OCI-LY7 (cell line): ENCODE measurements around the gene PDE9A. TPM values are rescaled to one million over a fixed set of nuclear protein-coding genes. Genes with fewer than 3 reads are reported as not detected.

Experiments
- BruUV-seq: library from RNA; stranded (reverse); fragments of 400-500 nt; replicated peaks from 2 replicates; lab custom pipeline; 2021; lab: Mats Ljungman, UMichigan
- CTCF ChIA-PET: fragments of 300-600 bp; sonication (Branson Sonifier 250); formaldehyde crosslinking; loops from one replicate; lab custom pipeline; 2022; ENCODE audit warnings: antibody characterized with exemption; ENCODE audit not compliant: unreplicated experiment; lab: Charles Lee
- POLR2A ChIA-PET: fragments of 300-600 bp; sonication (Branson Sonifier 250); formaldehyde crosslinking; loops from one replicate; lab custom pipeline; 2022; ENCODE audit warnings: antibody characterized with exemption; lab: Charles Lee
- DNase-seq: peaks from one replicate; pipeline ENCODE4 v3.0.0-alpha.2; 2015; ENCODE audit warnings: low spot score
- H2AFZ ChIP-seq: fragments of 200-600 bp; sonication (generic), shearing (Covaris generic); 2 replicates; pipeline ENCODE4 v1.6.1; 2014; ENCODE audit warnings: mild to moderate bottlenecking, antibody characterized with exemption, low read length, moderate library complexity
- H3K27ac ChIP-seq: fragments of 200-600 bp; sonication (generic); 2 replicates; pipeline ENCODE4 v1.5.1; 2014; ENCODE audit warnings: mixed run types, low read depth, mild to moderate bottlenecking, moderate library complexity, low read length, inconsistent platforms; ENCODE audit not compliant: poor library complexity, severe bottlenecking
- H3K36me3 ChIP-seq: fragments of 200-600 bp; sonication (generic); 2 replicates; pipeline ENCODE4 v1.6.1; 2014; ENCODE audit warnings: mild to moderate bottlenecking, antibody characterized with exemption, low read length, moderate library complexity, mixed read lengths; ENCODE audit not compliant: insufficient read depth
- H3K4me1 ChIP-seq: fragments of 200-600 bp; sonication (generic); 2 replicates; pipeline ENCODE4 v1.5.1; 2014; ENCODE audit warnings: mild to moderate bottlenecking, low read length; ENCODE audit not compliant: insufficient read depth, poor library complexity, severe bottlenecking
- H3K4me2 ChIP-seq: fragments of 200-600 bp; sonication (generic); 2 replicates; pipeline ENCODE4 v1.6.1; 2014; ENCODE audit warnings: mild to moderate bottlenecking, low read length
- H3K4me3 ChIP-seq: fragments of 200-600 bp; sonication (generic); 2 replicates; pipeline ENCODE4 v1.5.1; 2014; ENCODE audit warnings: mild to moderate bottlenecking, low read depth, low read length; ENCODE audit not compliant: poor library complexity, severe bottlenecking
- H3K79me2 ChIP-seq: fragments of 200-600 bp; sonication (generic); 2 replicates; pipeline ENCODE4 v1.6.1; 2016; ENCODE audit warnings: low read depth, mild to moderate bottlenecking, low read length, moderate library complexity, mixed read lengths; ENCODE audit not compliant: insufficient read depth
- H3K9me2 ChIP-seq: fragments of 200-600 bp; sonication (generic); 2 replicates; pipeline ENCODE4 v1.6.1; 2016; ENCODE audit warnings: mild to moderate bottlenecking, low read length, mixed read lengths; ENCODE audit not compliant: insufficient read depth
- H3K9me3 ChIP-seq: fragments of 200-600 bp; sonication (generic); 2 replicates; pipeline ENCODE4 v1.6.1; 2014; ENCODE audit warnings: mild to moderate bottlenecking, mixed run types, low read length, mixed read lengths
- H4K20me1 ChIP-seq: fragments of 200-600 bp; sonication (generic); 2 replicates; pipeline ENCODE4 v1.6.1; 2014; ENCODE audit warnings: mild to moderate bottlenecking, antibody characterized with exemption, low read length, moderate library complexity, mixed read lengths; ENCODE audit not compliant: insufficient read depth
- EZH2phosphoT487 ChIP-seq: fragments of 200-600 bp; sonication (generic); IDR thresholded peaks from 2 replicates; pipeline ENCODE4 v1.6.1; 2018; ENCODE audit warnings: low read depth, borderline replicate concordance, mild to moderate bottlenecking, mixed run types, antibody characterized with exemption, low read length, moderate library complexity, mixed read lengths
- intact Hi-C: fragments of 100-400 bp; cut with micrococcal nuclease; formaldehyde crosslinking; loops from one replicate; pipeline ENCODE4 v1.10.0; 2022; ENCODE audit not compliant: unreplicated experiment
- total RNA-seq, 2 experiments: library from RNA; depleted of rRNA in 1 of 2; stranded (reverse); fragments of >200 nt in 1 of 2; shearing (Covaris generic) in 1 of 2; gene quantifications; 2 replicates each; pipeline ENCODE4 v1.2.3, GENCODE V29; 2014 to 2022
- TF ChIP-seq, protein P1 (sequence below): fragments of 200-600 bp; sonication (generic); conservative IDR thresholded peaks from 2 replicates; pipeline ENCODE4 v1.5.1; 2014; ENCODE audit warnings: mild to moderate bottlenecking, antibody characterized with exemption, low read length, moderate library complexity, mixed read lengths

The PDE9A gene
- total RNA-seq, 2 experiments from 2014 or later = 11.4 to 22.4 TPM

DNA sequence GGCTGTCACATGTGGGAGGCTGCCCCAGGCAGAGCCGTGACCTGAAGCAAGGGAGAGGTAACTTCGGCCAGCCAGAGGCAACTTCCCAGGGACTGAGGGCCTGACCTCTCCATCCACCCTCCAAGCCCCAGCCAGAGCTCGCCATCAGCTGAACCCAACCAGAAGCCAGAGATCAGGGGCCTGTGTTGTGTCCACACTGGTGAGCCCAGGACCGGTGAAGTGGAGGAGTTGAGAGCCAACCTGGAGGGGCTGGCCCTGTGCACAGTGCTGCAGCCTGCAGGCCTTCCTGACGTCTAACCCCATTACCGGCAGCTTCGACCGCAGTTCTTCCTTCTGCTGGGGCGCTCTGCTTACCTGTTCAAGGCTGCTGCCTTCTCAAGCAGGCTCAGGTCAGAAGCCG, 19.6 kb upstream of the PDE9A start:
- CTCF ChIA-PET = no interaction called here
- DNase-seq = no peak
- H3K4me3 ChIP-seq = no peak overlapping the region

DNA sequence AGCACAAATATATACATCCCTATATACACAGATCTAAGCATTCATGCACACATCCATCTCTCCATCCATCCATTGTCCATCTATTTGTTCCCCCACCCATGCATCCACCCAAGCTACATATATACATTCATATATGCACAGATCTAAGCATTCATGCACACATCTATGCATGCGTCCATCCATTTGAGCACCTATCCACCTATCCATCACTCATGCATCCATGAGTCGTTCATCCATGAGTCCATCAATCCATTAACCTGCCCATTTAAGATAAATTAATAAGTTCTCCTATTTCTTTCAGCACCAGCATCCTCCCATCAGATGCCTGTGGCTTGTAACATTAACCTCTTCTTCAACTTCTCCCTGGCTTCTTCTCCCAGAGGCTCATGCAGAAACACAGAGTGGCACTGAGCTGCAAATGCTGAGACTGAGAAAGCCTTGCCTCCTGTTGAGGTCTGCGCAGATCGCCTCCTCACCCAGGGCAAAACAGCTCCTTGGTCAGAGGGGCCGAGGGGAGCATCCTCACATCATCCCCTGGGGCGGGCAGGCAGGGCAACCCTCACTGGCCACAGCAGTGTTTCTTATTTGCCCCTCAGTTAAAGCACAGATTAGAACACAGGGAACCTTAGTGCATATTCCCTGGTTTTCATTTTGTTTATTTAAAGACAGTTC, 17.4 kb upstream of the PDE9A start:
- no peak overlapping the region for H3K27ac ChIP-seq
- no peaks in the 10 kb centered on the region for H3K36me3 ChIP-seq
- no peaks in the 10 kb centered on the region for H3K79me2 ChIP-seq
- no peak for TF ChIP-seq EZH2phosphoT487
- TF ChIP-seq, protein P1, sequence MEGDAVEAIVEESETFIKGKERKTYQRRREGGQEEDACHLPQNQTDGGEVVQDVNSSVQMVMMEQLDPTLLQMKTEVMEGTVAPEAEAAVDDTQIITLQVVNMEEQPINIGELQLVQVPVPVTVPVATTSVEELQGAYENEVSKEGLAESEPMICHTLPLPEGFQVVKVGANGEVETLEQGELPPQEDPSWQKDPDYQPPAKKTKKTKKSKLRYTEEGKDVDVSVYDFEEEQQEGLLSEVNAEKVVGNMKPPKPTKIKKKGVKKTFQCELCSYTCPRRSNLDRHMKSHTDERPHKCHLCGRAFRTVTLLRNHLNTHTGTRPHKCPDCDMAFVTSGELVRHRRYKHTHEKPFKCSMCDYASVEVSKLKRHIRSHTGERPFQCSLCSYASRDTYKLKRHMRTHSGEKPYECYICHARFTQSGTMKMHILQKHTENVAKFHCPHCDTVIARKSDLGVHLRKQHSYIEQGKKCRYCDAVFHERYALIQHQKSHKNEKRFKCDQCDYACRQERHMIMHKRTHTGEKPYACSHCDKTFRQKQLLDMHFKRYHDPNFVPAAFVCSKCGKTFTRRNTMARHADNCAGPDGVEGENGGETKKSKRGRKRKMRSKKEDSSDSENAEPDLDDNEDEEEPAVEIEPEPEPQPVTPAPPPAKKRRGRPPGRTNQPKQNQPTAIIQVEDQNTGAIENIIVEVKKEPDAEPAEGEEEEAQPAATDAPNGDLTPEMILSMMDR = no peak
- BruUV-seq = no TSS peak
- no peaks in the 10 kb centered on the region for H3K9me2 ChIP-seq
- H2AFZ ChIP-seq = no peak overlapping the region
- no peaks in the 10 kb centered on the region for H4K20me1 ChIP-seq
- no peak overlapping the region for H3K4me2 ChIP-seq
- no peak overlapping the region for H3K4me3 ChIP-seq
- no peaks in the 10 kb centered on the region for H3K9me3 ChIP-seq
- DNase-seq = no peak
- intact Hi-C loops = loop anchor here (10.0 kb wide), 2 partner anchors 61 to 179 kb away; no protein-coding TSS in a partner anchor
- CTCF ChIA-PET = no interaction called here
- no peaks in the 10 kb centered on the region for H3K4me1 ChIP-seq
- POLR2A ChIA-PET = no interaction called here

More for the DNA sequence above, 19.6 kb upstream of the PDE9A start:
- H3K79me2 ChIP-seq = no peaks in the 10 kb centered on the region
- no peak overlapping the region for H2AFZ ChIP-seq
- H3K36me3 ChIP-seq = no peaks in the 10 kb centered on the region
- no peak overlapping the region for H3K27ac ChIP-seq
- BruUV-seq = no TSS peak
- no peaks in the 10 kb centered on the region for H4K20me1 ChIP-seq
- intact Hi-C loops = loop anchor here (10.0 kb wide), 2 partner anchors 59 to 181 kb away; no protein-coding TSS in a partner anchor
- no peaks in the 10 kb centered on the region for H3K4me1 ChIP-seq
- POLR2A ChIA-PET = no interaction called here
- no peaks in the 10 kb centered on the region for H3K9me3 ChIP-seq
- no peak for TF ChIP-seq EZH2phosphoT487
- TF ChIP-seq, protein P1 = no peak
- H3K9me2 ChIP-seq = no peaks in the 10 kb centered on the region
- no peak overlapping the region for H3K4me2 ChIP-seq
